DND-41 (cell line): ENCODE data around the gene PEX7.
"Not testable (repeated sequence)": the region's sequence is repeated elsewhere in the genome, so short reads cannot be mapped to it uniquely, and the experiment has no call there.

Experiments
- ATAC-seq: fragments of 200-7000 bp; cut with Tn5 transposase; 3 replicates; pipeline ENCODE4 v1.9.1; 2021; ENCODE audit warnings: low read depth; ENCODE audit not compliant: insufficient read depth
- DNase-seq: peaks from one replicate; pipeline ENCODE4 v3.0.0-alpha.2; 2020
- H2AFZ ChIP-seq: 2 replicates; pipeline ENCODE4 v1.6.0; 2012; ENCODE audit warnings: low read depth, low read length
- H3K27ac ChIP-seq: 2 replicates; pipeline ENCODE4 v1.5.1; 2012; ENCODE audit warnings: low read length, inconsistent platforms
- H3K27me3 ChIP-seq: fragments of 200-600 bp; sonication (generic); 2 replicates; pipeline ENCODE4 v1.6.0; 2012; ENCODE audit warnings: low read length, mild to moderate bottlenecking, inconsistent platforms; ENCODE audit not compliant: insufficient read depth, poor library complexity
- H3K36me3 ChIP-seq: 2 replicates; pipeline ENCODE4 v1.5.1; 2012; ENCODE audit warnings: low read length, inconsistent platforms; ENCODE audit not compliant: insufficient read depth
- H3K4me1 ChIP-seq: 2 replicates; pipeline ENCODE4 v1.5.1; 2012; ENCODE audit warnings: mild to moderate bottlenecking, low read length; ENCODE audit not compliant: insufficient read depth
- H3K4me2 ChIP-seq: 2 replicates; pipeline ENCODE4 v1.6.0; 2012; ENCODE audit warnings: mild to moderate bottlenecking, moderate library complexity, low read length, inconsistent platforms; ENCODE audit not compliant: insufficient read depth
- H3K4me3 ChIP-seq, 2 experiments: fragments of 200-600 bp in 1 of 2; shearing (Covaris generic) in 1 of 2; 2 replicates each; pipeline ENCODE4 v1.5.1; 2012 to 2016; ENCODE audit warnings: inconsistent platforms in 2 of 2, low read length in 2 of 2, mild to moderate bottlenecking in 2 of 2, low read depth in 1 of 2, moderate library complexity in 1 of 2
- H3K79me2 ChIP-seq: 2 replicates; pipeline ENCODE4 v1.6.0; 2012; ENCODE audit warnings: low read length, inconsistent platforms; ENCODE audit not compliant: insufficient read depth
- H3K9ac ChIP-seq: 2 replicates; pipeline ENCODE4 v1.6.0; 2012; ENCODE audit warnings: low read depth, mild to moderate bottlenecking, inconsistent platforms, low read length, moderate library complexity
- H3K9me3 ChIP-seq: 2 replicates; pipeline ENCODE4 v1.5.1; 2012; ENCODE audit warnings: low read length, moderate library complexity, mild to moderate bottlenecking, inconsistent platforms; ENCODE audit not compliant: insufficient read depth, severe bottlenecking
- H4K20me1 ChIP-seq: 2 replicates; pipeline ENCODE4 v1.6.0; 2012; ENCODE audit warnings: low read length; ENCODE audit not compliant: insufficient read depth
- EZH2 ChIP-seq: IDR thresholded peaks from 3 replicates; pipeline ENCODE4 v1.6.1; 2012; ENCODE audit warnings: borderline replicate concordance, low read depth, mild to moderate bottlenecking, moderate library complexity, low read length, inconsistent platforms; ENCODE audit not compliant: severe bottlenecking
- TF ChIP-seq, protein P1 (sequence below): IDR thresholded peaks from 2 replicates; pipeline ENCODE4 v1.5.1; 2012; ENCODE audit warnings: borderline replicate concordance, low read length, moderate library complexity, mild to moderate bottlenecking; ENCODE audit not compliant: poor library complexity, severe bottlenecking; ENCODE audit errors: extremely low read depth

Gene PEX7

DNA sequence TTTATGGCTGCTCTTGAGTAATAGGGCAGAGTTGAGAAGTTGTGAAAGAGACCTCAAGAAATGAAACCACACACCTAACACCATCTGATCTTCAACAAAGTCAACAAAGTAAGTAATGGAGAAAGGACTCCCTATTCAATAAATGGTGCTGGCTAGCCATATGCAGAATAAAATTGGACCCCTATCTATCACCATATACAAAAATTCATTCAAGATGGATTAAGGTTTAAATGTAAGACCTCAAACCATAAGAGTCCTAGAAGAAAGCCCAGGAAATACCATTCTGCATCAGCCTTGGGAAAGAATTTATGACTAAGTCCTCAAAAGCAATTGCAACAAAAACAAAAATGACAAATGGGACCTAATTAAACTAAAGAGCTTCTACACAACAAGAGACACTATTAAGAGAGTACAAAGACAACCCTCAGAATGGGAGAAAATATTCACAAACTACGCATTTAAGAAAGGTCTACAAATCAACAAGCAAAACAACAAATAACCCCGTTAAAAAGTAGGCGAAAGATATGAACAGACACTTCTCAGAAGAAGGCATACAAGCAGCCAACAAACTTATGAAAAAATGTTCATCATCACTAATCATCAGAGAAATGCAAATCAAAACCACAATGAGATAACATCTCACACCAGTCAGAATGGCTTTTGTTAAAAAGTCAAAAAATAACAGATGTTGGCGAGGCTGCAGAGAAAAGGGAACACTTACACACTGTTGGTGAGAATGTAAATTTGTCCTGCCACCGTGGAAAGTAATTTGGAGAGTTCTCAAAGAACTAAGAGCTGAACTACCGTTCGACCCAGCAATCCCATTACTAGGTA lies 34.1 kb upstream of the PEX7 start:
- H3K9ac ChIP-seq, result no peak overlapping the region
- H3K36me3 ChIP-seq, result no peaks in the 10 kb centered on the region
- no peak overlapping the region for H3K27ac ChIP-seq
- no peak overlapping the region for H2AFZ ChIP-seq
- peaks cover 15% of the 10 kb centered on the region for H3K4me1 ChIP-seq
- ATAC-seq, result no peak
- H3K4me3 ChIP-seq, result no peak overlapping the region
- H4K20me1 ChIP-seq, result no peaks in the 10 kb centered on the region
- H3K79me2 ChIP-seq, result no peaks in the 10 kb centered on the region
- H3K27me3 ChIP-seq, result peaks cover 9% of the 10 kb centered on the region
- no peak for DNase-seq
- H3K9me3 ChIP-seq, result no peaks in the 10 kb centered on the region
- no peak overlapping the region for H3K4me2 ChIP-seq
- no peak for TF ChIP-seq EZH2
- TF ChIP-seq, protein P1, sequence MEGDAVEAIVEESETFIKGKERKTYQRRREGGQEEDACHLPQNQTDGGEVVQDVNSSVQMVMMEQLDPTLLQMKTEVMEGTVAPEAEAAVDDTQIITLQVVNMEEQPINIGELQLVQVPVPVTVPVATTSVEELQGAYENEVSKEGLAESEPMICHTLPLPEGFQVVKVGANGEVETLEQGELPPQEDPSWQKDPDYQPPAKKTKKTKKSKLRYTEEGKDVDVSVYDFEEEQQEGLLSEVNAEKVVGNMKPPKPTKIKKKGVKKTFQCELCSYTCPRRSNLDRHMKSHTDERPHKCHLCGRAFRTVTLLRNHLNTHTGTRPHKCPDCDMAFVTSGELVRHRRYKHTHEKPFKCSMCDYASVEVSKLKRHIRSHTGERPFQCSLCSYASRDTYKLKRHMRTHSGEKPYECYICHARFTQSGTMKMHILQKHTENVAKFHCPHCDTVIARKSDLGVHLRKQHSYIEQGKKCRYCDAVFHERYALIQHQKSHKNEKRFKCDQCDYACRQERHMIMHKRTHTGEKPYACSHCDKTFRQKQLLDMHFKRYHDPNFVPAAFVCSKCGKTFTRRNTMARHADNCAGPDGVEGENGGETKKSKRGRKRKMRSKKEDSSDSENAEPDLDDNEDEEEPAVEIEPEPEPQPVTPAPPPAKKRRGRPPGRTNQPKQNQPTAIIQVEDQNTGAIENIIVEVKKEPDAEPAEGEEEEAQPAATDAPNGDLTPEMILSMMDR, result no peak

DNA sequence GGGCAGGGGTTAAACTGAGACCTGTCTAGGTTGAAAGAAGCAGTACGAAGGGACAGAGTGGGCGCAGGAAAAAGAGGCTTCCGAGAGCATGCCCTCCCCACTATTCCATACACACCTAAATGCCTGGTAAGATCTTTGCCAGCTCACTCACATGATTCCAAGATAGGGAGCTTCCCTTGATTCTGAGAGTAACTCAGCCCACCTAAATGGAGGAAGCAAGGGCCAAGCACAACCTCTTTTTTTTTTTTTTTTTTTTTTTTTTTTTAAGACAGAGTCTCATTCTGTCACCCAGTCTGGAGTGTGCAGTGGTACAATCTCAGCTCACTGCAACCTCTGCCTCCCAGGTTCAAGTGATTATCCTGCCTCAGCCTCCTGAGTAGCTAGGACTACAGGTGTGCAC lies 33.0 kb upstream of the PEX7 start:
- not testable (repeated sequence) for H3K9me3 ChIP-seq, DNase-seq, ATAC-seq, H3K27ac ChIP-seq, H3K79me2 ChIP-seq, H2AFZ ChIP-seq, H3K27me3 ChIP-seq, H3K9ac ChIP-seq, H3K4me1 ChIP-seq, H3K36me3 ChIP-seq, H3K4me2 ChIP-seq, H3K4me3 ChIP-seq, H4K20me1 ChIP-seq

DNA sequence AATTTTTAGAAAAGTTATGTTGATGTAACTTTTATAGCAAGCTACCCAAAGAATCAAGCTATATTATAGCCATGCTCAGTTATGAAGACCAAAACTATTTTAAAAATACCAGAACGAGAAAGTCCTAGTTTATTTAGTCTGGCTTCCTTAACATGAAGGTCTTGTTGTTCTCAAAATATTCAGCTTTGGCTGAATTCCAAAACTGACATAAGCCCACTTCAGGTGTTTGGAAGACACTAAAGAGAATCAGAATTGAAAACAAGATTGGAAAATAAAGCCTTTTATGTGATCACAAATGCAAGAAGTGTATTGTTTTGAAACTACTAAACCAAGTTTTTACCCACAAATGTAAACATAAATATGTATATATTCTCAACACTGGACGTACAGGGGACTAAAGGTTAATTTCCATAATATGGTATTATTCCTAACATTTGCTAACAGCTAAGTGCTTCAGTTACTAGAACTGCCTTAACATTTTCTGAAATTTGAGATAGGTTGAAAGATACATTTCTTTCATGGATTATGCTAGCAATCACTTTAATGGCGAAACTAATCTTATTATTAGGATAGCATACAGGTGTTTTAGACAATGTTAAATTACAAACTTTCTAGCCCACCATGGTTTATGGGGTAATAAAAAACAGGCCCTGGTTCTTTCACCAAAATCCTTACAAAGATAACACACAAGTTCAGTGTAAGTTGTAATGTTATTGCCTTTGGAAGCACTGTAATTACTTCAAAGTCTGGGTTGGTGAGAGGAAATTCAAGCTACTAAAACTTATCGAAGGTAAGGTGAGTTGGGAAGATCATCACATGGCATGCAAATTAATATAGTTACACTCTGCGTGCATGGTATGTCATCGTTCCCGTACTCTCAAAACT lies 31.7 kb upstream of the PEX7 start:
- no peak for DNase-seq
- H3K9me3 ChIP-seq, result no peaks in the 10 kb centered on the region
- H3K27ac ChIP-seq, result no peak overlapping the region
- no peaks in the 10 kb centered on the region for H4K20me1 ChIP-seq
- H2AFZ ChIP-seq, result no peak overlapping the region
- peaks cover 9% of the 10 kb centered on the region for H3K27me3 ChIP-seq
- H3K4me1 ChIP-seq, result peaks cover 7% of the 10 kb centered on the region
- ATAC-seq, result no peak
- no peaks in the 10 kb centered on the region for H3K79me2 ChIP-seq
- TF ChIP-seq, protein P1, result no peak
- no peak for TF ChIP-seq EZH2
- no peaks in the 10 kb centered on the region for H3K36me3 ChIP-seq
- no peak overlapping the region for H3K4me2 ChIP-seq
- no peak overlapping the region for H3K9ac ChIP-seq
- H3K4me3 ChIP-seq, result no peak overlapping the region
